GM18868 (cell line): ENCODE measurements around the gene HAPLN3.

Experiments
- ATAC-seq: cut with Tn5 transposase; IDR thresholded peaks from one replicate; pipeline ENCODE4 v1.9.1; 2021; ENCODE audit warnings: mild to moderate bottlenecking, moderate library complexity; ENCODE audit not compliant: unreplicated experiment

Gene HAPLN3

GRCh38 chr15:88865498-88866099 lies 29.7 kb downstream of the HAPLN3 start:
- no peak for ATAC-seq

GRCh38 chr15:88864861-88865497 lies 30.4 kb downstream of the HAPLN3 start:
- ATAC-seq: no peak

- no peak for ATAC-seq
These were observed 31.9 kb downstream of the HAPLN3 start for GRCh38 chr15:88863412-88863811.

DNA sequence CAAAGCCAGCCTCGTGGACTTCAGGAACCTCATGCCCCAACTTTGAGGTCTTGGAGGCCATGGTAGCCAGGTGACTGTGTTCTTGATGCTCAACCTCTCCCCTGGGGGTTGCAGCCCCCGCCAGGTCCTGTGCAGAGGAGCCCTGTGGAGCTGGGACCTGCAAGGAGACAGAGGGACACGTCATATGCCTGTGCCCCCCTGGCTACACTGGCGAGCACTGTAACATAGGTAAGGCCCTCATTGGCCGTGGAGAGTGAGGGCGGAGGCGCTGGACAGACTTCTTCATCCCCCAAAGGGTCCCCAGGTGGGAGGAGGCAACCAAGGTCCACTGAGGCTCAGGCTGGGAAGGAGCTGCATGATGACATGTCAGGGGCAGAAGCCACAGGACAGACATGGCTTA lies 35.1 kb downstream of the HAPLN3 start:
- no peak for ATAC-seq

DNA sequence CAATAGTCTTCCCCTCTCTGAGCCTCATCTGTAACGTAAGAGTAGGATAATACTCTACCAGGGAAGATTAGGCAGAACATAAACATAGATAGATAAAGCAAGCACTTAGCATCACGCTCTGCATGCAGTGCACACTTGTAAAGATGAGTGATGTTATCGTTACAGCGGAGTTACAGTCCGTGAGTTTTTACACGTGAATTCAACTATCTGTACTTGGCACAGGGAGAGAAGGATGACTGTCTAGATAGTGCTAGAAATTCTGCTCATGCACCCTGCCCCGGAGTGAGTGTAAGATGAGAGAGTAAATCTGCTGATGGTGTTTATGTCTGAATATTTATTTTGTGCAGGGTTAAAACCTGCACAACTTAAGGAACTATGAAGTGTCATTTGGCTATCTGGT lies 35.8 kb downstream of the HAPLN3 start:
- ATAC-seq: no peak

GRCh38 chr15:88858934-88859333 lies 36.4 kb downstream of the HAPLN3 start:
- ATAC-seq: no peak

- ATAC-seq: no peak
These were observed 42.9 kb downstream of the HAPLN3 start for GRCh38 chr15:88852476-88852875.

DNA sequence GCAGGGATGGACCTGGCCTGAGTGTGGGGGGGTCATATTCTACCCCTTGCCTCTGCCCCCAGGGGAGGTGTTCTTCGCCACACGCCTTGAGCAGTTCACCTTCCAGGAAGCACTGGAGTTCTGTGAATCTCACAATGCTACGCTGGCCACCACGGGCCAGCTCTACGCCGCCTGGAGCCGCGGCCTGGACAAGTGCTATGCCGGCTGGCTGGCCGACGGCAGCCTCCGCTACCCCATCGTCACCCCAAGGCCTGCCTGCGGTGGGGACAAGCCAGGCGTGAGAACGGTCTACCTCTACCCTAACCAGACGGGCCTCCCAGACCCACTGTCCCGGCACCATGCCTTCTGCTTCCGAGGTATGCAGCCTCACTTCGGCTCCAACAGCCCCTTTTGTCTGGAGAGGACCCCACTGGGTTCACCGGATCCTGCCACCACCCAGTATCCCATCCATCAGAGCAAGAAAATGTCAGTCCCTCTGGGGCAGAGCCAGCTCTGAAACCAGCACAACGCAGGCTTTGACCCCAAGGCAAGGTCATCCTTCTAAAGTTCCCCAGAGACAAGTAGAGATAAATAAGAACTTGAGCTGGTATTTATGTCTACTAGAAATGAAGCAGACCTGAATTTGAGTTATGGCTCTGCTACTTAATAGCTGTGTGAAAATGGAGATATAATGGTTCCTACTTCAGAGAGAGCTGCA lies 45.8 kb downstream of the HAPLN3 start:
- ATAC-seq: no peak

DNA sequence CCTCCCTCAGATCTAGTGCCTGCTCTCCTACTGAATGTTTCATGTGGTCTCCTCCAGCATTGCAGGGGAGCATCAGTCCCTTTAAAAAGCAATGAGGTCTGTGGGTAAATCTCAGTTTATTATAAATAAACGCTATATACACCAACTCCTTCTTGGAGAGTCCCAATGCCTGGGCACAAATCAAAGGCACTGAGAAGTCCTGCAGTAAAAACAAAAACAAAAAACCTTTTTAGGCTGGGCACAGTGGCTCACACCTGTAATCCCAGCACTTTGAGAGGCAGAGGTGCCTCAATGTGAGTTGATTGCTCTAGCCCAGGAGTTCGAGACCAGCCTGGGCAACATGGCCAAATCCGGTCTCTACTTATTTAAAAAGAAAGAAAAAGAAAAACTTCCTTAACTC lies 47.1 kb downstream of the HAPLN3 start:
- no peak for ATAC-seq

GRCh38 chr15:88847144-88847543 lies 48.2 kb downstream of the HAPLN3 start:
- ATAC-seq: no peak

DNA sequence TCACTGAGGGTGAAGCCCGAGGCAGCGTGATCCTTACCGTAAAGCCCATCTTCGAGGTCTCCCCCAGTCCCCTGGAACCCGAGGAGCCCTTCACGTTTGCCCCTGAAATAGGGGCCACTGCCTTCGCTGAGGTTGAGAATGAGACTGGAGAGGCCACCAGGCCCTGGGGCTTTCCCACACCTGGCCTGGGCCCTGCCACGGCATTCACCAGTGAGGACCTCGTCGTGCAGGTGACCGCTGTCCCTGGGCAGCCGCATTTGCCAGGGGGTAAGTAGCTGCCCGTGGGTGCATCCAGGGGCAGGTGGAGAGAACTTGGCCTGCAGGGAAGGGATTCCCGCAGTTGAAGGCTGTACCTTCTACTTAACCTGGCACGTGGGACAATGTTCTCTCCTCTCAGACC lies 49.7 kb downstream of the HAPLN3 start:
- no peak for ATAC-seq

DNA sequence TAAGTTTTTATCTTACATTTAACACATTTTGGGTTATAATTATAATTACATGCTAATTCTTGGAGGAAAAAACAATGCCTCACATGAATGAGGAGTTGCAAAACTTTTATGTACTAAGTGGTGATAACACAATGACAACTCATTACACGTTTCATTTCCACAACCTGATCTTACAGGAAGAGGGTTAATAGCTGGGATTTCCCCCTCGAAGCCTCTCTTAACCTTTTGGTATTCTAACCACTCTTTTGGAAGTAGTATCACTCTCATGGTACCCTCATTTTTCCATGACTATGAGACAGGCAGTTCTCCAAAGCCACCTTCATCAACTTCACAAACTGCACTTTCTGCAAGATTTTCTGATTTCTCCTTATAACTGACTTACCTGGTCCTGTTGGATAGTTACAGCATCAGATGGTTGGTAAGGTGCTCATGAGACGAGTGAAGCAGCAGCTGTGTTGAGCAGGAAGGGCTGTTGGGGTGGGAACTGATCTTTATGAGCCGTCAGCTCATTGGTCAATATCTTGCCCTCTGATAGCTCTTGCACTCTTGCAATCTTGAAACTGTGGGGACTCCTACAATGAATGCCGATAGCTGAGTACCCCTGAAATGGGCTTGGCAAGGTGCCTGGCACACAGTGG lies 50.5 kb downstream of the HAPLN3 start:
- ATAC-seq: no peak

GRCh38 chr15:88843334-88843733 lies 52.0 kb downstream of the HAPLN3 start:
- ATAC-seq: no peak

DNA sequence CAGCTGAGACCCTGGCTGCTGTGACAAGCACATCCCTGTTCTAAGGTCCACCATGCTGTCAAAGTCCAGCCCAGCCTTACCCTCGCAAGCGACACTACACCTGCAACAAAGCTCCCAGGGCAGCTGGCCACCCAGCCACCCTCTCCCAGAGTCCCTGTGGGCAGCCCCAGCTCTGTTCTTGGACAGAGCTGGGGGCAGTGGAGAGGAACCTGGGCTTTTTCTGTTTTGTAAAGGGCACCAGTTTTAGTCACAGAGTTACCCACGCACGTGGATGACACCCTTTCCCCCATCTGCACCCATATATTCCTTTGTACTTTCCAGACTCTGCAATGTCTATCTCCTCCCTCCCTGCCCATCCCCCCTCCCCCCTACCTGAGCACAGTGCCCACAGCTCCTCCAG lies 53.2 kb downstream of the HAPLN3 start:
- no peak for ATAC-seq

DNA sequence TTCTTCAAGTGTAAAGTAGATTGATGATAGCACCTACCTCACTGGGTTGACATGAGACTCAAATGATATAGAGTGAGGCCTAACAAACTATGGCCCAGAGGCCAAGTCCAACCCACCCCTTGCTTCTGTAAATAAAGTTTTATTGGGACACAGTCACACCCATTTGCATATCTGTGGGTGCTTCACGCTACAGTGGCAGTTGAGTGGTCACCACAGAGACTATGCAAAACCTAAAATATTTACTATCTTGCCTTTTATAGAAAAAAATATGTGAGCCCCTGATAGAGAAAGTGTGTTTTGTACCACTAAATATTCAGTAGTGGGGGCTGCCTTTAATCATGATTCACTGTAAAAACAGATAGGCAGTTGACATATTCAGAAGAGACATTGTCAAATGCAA lies 54.1 kb downstream of the HAPLN3 start:
- no peak for ATAC-seq

GRCh38 chr15:88839961-88840360 lies 55.4 kb downstream of the HAPLN3 start:
- ATAC-seq: no peak

GRCh38 chr15:88839146-88839545 lies 56.2 kb downstream of the HAPLN3 start:
- no peak for ATAC-seq

DNA sequence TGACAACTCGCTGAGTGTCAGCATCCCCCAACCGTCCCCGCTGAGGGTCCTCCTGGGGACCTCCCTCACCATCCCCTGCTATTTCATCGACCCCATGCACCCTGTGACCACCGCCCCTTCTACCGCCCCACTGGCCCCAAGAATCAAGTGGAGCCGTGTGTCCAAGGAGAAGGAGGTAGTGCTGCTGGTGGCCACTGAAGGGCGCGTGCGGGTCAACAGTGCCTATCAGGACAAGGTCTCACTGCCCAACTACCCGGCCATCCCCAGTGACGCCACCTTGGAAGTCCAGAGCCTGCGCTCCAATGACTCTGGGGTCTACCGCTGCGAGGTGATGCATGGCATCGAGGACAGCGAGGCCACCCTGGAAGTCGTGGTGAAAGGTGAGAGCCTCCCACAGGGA lies 56.7 kb downstream of the HAPLN3 start:
- no peak for ATAC-seq

- no peak for ATAC-seq
These were observed 59.7 kb downstream of the HAPLN3 start for GRCh38 chr15:88835646-88836045.

DNA sequence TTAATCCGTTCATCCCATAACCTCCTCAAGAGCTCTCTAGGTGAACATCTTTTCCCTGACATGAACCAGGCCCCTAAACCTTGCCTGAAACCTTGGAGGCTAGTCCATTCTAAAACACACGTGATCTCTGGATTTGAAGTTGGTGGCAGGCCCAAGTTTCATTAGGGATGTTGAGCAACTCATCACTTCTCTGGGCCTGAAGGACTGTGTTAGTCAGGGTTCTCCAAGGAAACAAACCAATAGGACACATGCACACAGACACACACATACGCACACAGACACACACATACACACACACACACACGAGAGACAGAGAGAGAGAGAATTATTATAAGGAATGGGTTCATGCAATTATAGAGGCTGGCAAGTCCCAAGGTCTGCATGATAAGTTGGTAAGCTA lies 60.2 kb downstream of the HAPLN3 start:
- ATAC-seq: no peak

DNA sequence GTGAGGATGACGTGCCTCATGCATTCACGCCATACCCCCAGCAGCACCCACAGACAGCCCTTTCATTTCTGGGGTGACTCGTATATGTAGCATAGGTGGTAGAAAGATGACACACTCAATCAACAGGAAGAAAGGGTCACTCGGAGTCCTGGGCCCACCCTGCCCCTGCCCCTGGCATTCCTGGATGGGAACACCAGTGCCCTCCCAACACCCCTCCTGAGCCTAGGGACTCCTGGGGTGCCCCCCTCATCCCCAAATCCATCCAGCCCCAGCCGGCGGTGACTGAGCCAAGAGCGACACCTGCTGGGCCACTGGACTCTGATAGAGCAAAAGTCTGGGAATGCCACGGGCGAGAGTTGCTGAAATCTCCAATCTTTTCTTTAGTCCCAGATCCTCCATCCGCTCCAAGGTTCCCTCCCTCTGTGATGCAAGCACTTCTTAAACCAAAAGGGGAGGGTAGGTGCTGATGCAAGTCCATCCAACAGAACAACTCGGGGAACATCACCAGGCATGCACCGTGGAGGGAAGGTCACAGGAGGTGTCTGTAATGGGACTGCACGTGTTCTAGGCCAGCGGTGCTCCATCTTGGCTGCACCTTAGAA lies 61.0 kb downstream of the HAPLN3 start:
- ATAC-seq: no peak

- no peak for ATAC-seq
These were observed 61.6 kb downstream of the HAPLN3 start for GRCh38 chr15:88833731-88834100.
